Activated effector memory CD4-positive, alpha-beta T cell treated with anti-CD3 and anti-CD28 coated beads, Interleukin-2, amount 50 U/mL, for 16 hours (primary cell): ENCODE results near the gene TMEM33.

Experiments used
- DNase-seq: peaks from one replicate; pipeline ENCODE4 v3.0.0-alpha.2; 2020

TMEM33 gene

GRCh38 chr4:42008011-42008786 lies 73.0 kb downstream of the TMEM33 start:
- DNase-seq = no peak
